GM12878 (cell line): ENCODE measurements around the gene TACSTD2. TPM values are rescaled to one million over a fixed set of nuclear protein-coding genes. Genes with fewer than 3 reads are reported as not detected.

Experiments used
- ATAC-seq: fragments of 200-7000 bp; cut with Tn5 transposase; 3 replicates; pipeline ENCODE4 v1.9.1; 2020; ENCODE audit warnings: mild to moderate bottlenecking, moderate library complexity
- BruUV-seq: library from RNA; stranded (reverse); fragments of 400-500 nt; replicated peaks from 2 replicates; lab custom pipeline; 2021; lab: Mats Ljungman, UMichigan
- CTCF ChIA-PET: fragments of 300-600 bp; sonication (Branson Sonifier 250); formaldehyde crosslinking; extraction: SDS; loops from one replicate; lab custom pipeline; 2021; ENCODE audit warnings: inconsistent platforms; lab: Yijun Ruan, JAX
- POLR2A ChIA-PET: fragments of 350-600 bp; formaldehyde crosslinking; extraction: SDS; loops from one replicate; lab custom pipeline; 2021; ENCODE audit warnings: inconsistent platforms; lab: Charles Lee
- RAD21 ChIA-PET: fragments of 300-600 bp; sonication (Branson Sonifier 250); formaldehyde crosslinking; loops from one replicate; lab custom pipeline; 2023; ENCODE audit warnings: antibody characterized with exemption; ENCODE audit not compliant: unreplicated experiment; lab: Charles Lee
- SMC1A ChIA-PET: fragments of 300-600 bp; sonication (Branson Sonifier 250); formaldehyde crosslinking; loops from one replicate; lab custom pipeline; 2023; ENCODE audit not compliant: unreplicated experiment, uncharacterized antibody; lab: Charles Lee
- DNase-seq: peaks from one replicate; pipeline ENCODE4 v3.0.0-alpha.2; 2011; ENCODE audit warnings: low read depth, low spot score
- FAIRE-seq: peaks from 3 replicates; lab custom pipeline; 2011; peaks lifted over from hg19 to GRCh38; lab: Jason Lieb, UNC
- H2AFZ ChIP-seq: 2 replicates; pipeline ENCODE4 v1.6.0; 2011; ENCODE audit warnings: low read depth, low read length, control low read depth; ENCODE audit not compliant: control insufficient read depth
- H3K27ac ChIP-seq: 2 replicates; pipeline ENCODE4 v1.5.1; 2011; ENCODE audit warnings: control low read depth; ENCODE audit not compliant: control insufficient read depth, insufficient read depth
- H3K27me3 ChIP-seq, 2 experiments: replicated peaks in 1 of 2; 2 replicates each; pipeline versions ENCODE4 v1.6.0 to v1.6.1; 2011; ENCODE audit warnings: low read length in 1 of 2; ENCODE audit not compliant: control insufficient read depth in 2 of 2, insufficient read depth in 2 of 2
- H3K36me3 ChIP-seq, 2 experiments: 2 replicates each; pipeline ENCODE4 v1.5.1; 2011; ENCODE audit warnings: low read length in 1 of 2; ENCODE audit not compliant: control insufficient read depth in 2 of 2, insufficient read depth in 2 of 2
- H3K4me1 ChIP-seq: 2 replicates; pipeline ENCODE4 v1.6.1; 2011; ENCODE audit warnings: mild to moderate bottlenecking, low read length, moderate library complexity, mixed read lengths; ENCODE audit not compliant: control insufficient read depth, insufficient read depth
- H3K4me2 ChIP-seq: 2 replicates; pipeline ENCODE4 v1.6.0; 2011; ENCODE audit warnings: control low read depth; ENCODE audit not compliant: control insufficient read depth, insufficient read depth
- H3K4me3 ChIP-seq: fragments of 200-600 bp; sonication (generic); 2 replicates; pipeline ENCODE4 v1.5.1; 2016
- H3K79me2 ChIP-seq: 2 replicates; pipeline ENCODE4 v1.6.0; 2011; ENCODE audit warnings: low read length; ENCODE audit not compliant: control insufficient read depth, insufficient read depth
- H3K9ac ChIP-seq: 2 replicates; pipeline ENCODE4 v1.8.0; 2011; ENCODE audit warnings: low read length, control low read depth, mixed read lengths; ENCODE audit not compliant: control insufficient read depth, insufficient read depth
- H3K9me3 ChIP-seq: replicated peaks from 3 replicates; pipeline ENCODE4 v1.5.1; 2011; ENCODE audit warnings: mild to moderate bottlenecking, low read length; ENCODE audit not compliant: control insufficient read depth, insufficient read depth
- H4K20me1 ChIP-seq: 2 replicates; pipeline ENCODE4 v1.6.0; 2011; ENCODE audit not compliant: control insufficient read depth, insufficient read depth
- BACH1 ChIP-seq: fragments of 450-650 bp; IDR thresholded peaks from 2 replicates; pipeline ENCODE4 v1.6.1; 2017; ENCODE audit warnings: mild to moderate bottlenecking, borderline replicate concordance
- CBX5 ChIP-seq: sonication (generic); IDR thresholded peaks from 2 replicates; pipeline ENCODE4 v1.6.1; 2016; ENCODE audit warnings: low read depth, moderate library complexity, mild to moderate bottlenecking, inconsistent platforms
- PML ChIP-seq: IDR thresholded peaks from 2 replicates; pipeline ENCODE4 v1.6.1; 2012; ENCODE audit warnings: low read length, inconsistent platforms
- RBBP5 ChIP-seq: fragments of 200-600 bp; sonication (generic); conservative IDR thresholded peaks from 2 replicates; pipeline ENCODE4 v1.6.1; 2016
- ZBTB4 ChIP-seq: fragments of 450-650 bp; formaldehyde crosslinking; IDR thresholded peaks from 2 replicates; pipeline ENCODE4 v1.4.0; 2022; ENCODE audit warnings: mild to moderate bottlenecking, moderate library complexity
- ZNF207 ChIP-seq: fragments of 450-650 bp; IDR thresholded peaks from 2 replicates; pipeline ENCODE4 v1.6.1; 2014; ENCODE audit warnings: antibody characterized with exemption, mild to moderate bottlenecking, borderline replicate concordance
- WGBS: methylation state at CpG from one replicate; pipeline ENCODE4 v1.1.6; 2016; ENCODE audit warnings: low lambda C conversion rate; ENCODE audit not compliant: insufficient replicate concordance, insufficient coverage; ENCODE audit errors: missing lambda C conversion rate; 5-methylcytosine and 5-hydroxymethylcytosine counted together
- in situ Hi-C: fragments of 300-500 bp; cut with MboI; formaldehyde crosslinking; loops from 9 replicates; pipeline ENCODE4 v1.14.3; 2018; ENCODE audit warnings: mixed read lengths
- intact Hi-C: fragments of 100-400 bp; cut with micrococcal nuclease; formaldehyde crosslinking; loops from one replicate; pipeline ENCODE4 v1.14.2; 2022; ENCODE audit not compliant: unreplicated experiment
- polyA plus RNA-seq, 11 experiments: library from polyadenylated mRNA; depleted of rRNA in 4 of 11; unstranded in 6 of 11; stranded (reverse) in 5 of 11; fragments of >200 nt; fragmentation: Nextera tagmentation in 4 of 11; fragmentation: Illumina TruSeq in 1 of 11; extraction: Ambion mirVana in 4 of 11; extraction: Trizol in 1 of 11; gene quantifications; 1 replicate in 1 of 11; 2 replicates in 10 of 11; pipeline versions ENCODE4 v1.2.1 to v1.2.3, GENCODE V29; 2011 to 2016; ENCODE audit warnings: inconsistent platforms in 2 of 11, missing spikeins in 2 of 11, low read depth in 1 of 11
- total RNA-seq, 4 experiments: library from RNA; depleted of rRNA in 3 of 4; stranded (reverse); fragments of >200 nt in 3 of 4; fragmentation: Illumina TruSeq in 1 of 4; extraction: Trizol in 1 of 4; gene quantifications; 2 replicates each; pipeline versions ENCODE4 v1.2.1 to v1.2.3, GENCODE V29; 2013 to 2021

The TACSTD2 gene
- total and polyA plus RNA-seq, 10 of the 15 experiments (the other 5 are each of a cell fraction or from before 2014, with no cell fraction given): 0.56 to 9.4 (median 3.7) TPM

- no peak for TF ChIP-seq RBBP5
- no peak for TF ChIP-seq ZBTB4
- no peak for TF ChIP-seq ZNF207
- TF ChIP-seq BACH1: no peak
- TF ChIP-seq CBX5: no peak
- TF ChIP-seq PML: no peak
- Histone ChIP-seq H3K9ac (no peak overlapping the region), H3K9me3 (no peaks in the 10 kb centered on the region), H3K4me1 (no peaks in the 10 kb centered on the region), H3K4me2 (no peak overlapping the region), H3K27ac (no peak overlapping the region), H4K20me1 (no peaks in the 10 kb centered on the region), H2AFZ (no peak overlapping the region), H3K36me3 (no peaks in the 10 kb centered on the region), H3K4me3 (no peak overlapping the region), H3K27me3 (no peaks in the 10 kb centered on the region), H3K79me2 (peaks cover 10% of the 10 kb centered on the region)
- 21% methylated on average over 2 of the region's 2 CpGs for WGBS
- POLR2A ChIA-PET: no interaction called here
- CTCF ChIA-PET: interaction anchor here (0.7 to 6.2 kb wide), 5 partner anchors 23 to 344 kb away, joined by 3 to 71 read pairs (median 7); no protein-coding TSS in a partner anchor
- BruUV-seq: no TSS peak
- FAIRE-seq: no peak
- intact Hi-C loops (loop anchor here (5.0 kb wide), 2 partner anchors 386 to 1716 kb away; no protein-coding TSS in a partner anchor), in situ Hi-C loops (no loop called here)
- no peak for DNase-seq
- SMC1A ChIA-PET: interaction anchor here (0.6 to 4.8 kb wide), 4 partner anchors 24 to 105 kb away, joined by 3 to 42 read pairs (median 10); no protein-coding TSS in a partner anchor
- RAD21 ChIA-PET: interaction anchor here (0.6 to 4.1 kb wide), 5 partner anchors 24 to 105 kb away, joined by 3 to 35 read pairs (median 5); no protein-coding TSS in a partner anchor
- no peak for ATAC-seq
Observed at GRCh38 chr1:58548371-58548770, 28.7 kb downstream of the TACSTD2 start.
